GM12878 (cell line): ENCODE results near the gene ARL5A. TPM values are rescaled to one million over a fixed set of nuclear protein-coding genes. Genes with fewer than 3 reads are reported as not detected.

Experiments used
- ATAC-seq: fragments of 200-7000 bp; cut with Tn5 transposase; 3 replicates; pipeline ENCODE4 v1.9.1; 2020; ENCODE audit warnings: mild to moderate bottlenecking, moderate library complexity
- BruUV-seq: library from RNA; stranded (reverse); fragments of 400-500 nt; replicated peaks from 2 replicates; lab custom pipeline; 2021; lab: Mats Ljungman, UMichigan
- CTCF ChIA-PET: fragments of 300-600 bp; sonication (Branson Sonifier 250); formaldehyde crosslinking; extraction: SDS; loops from one replicate; lab custom pipeline; 2021; ENCODE audit warnings: inconsistent platforms; lab: Yijun Ruan, JAX
- POLR2A ChIA-PET: fragments of 350-600 bp; formaldehyde crosslinking; extraction: SDS; loops from one replicate; lab custom pipeline; 2021; ENCODE audit warnings: inconsistent platforms; lab: Charles Lee
- RAD21 ChIA-PET: fragments of 300-600 bp; sonication (Branson Sonifier 250); formaldehyde crosslinking; loops from one replicate; lab custom pipeline; 2023; ENCODE audit warnings: antibody characterized with exemption; ENCODE audit not compliant: unreplicated experiment; lab: Charles Lee
- SMC1A ChIA-PET: fragments of 300-600 bp; sonication (Branson Sonifier 250); formaldehyde crosslinking; loops from one replicate; lab custom pipeline; 2023; ENCODE audit not compliant: unreplicated experiment, uncharacterized antibody; lab: Charles Lee
- DNase-seq: peaks from one replicate; pipeline ENCODE4 v3.0.0-alpha.2; 2011; ENCODE audit warnings: low read depth, low spot score
- FAIRE-seq: peaks from 3 replicates; lab custom pipeline; 2011; peaks lifted over from hg19 to GRCh38; lab: Jason Lieb, UNC
- H2AFZ ChIP-seq: 2 replicates; pipeline ENCODE4 v1.6.0; 2011; ENCODE audit warnings: low read depth, low read length, control low read depth; ENCODE audit not compliant: control insufficient read depth
- H3K27ac ChIP-seq: 2 replicates; pipeline ENCODE4 v1.5.1; 2011; ENCODE audit warnings: control low read depth; ENCODE audit not compliant: control insufficient read depth, insufficient read depth
- H3K27me3 ChIP-seq, 2 experiments: replicated peaks in 1 of 2; 2 replicates each; pipeline versions ENCODE4 v1.6.0 to v1.6.1; 2011; ENCODE audit warnings: low read length in 1 of 2; ENCODE audit not compliant: control insufficient read depth in 2 of 2, insufficient read depth in 2 of 2
- H3K36me3 ChIP-seq, 2 experiments: 2 replicates each; pipeline ENCODE4 v1.5.1; 2011; ENCODE audit warnings: low read length in 1 of 2; ENCODE audit not compliant: control insufficient read depth in 2 of 2, insufficient read depth in 2 of 2
- H3K4me1 ChIP-seq: 2 replicates; pipeline ENCODE4 v1.6.1; 2011; ENCODE audit warnings: mild to moderate bottlenecking, low read length, moderate library complexity, mixed read lengths; ENCODE audit not compliant: control insufficient read depth, insufficient read depth
- H3K4me2 ChIP-seq: 2 replicates; pipeline ENCODE4 v1.6.0; 2011; ENCODE audit warnings: control low read depth; ENCODE audit not compliant: control insufficient read depth, insufficient read depth
- H3K4me3 ChIP-seq: fragments of 200-600 bp; sonication (generic); 2 replicates; pipeline ENCODE4 v1.5.1; 2016
- H3K79me2 ChIP-seq: 2 replicates; pipeline ENCODE4 v1.6.0; 2011; ENCODE audit warnings: low read length; ENCODE audit not compliant: control insufficient read depth, insufficient read depth
- H3K9ac ChIP-seq: 2 replicates; pipeline ENCODE4 v1.8.0; 2011; ENCODE audit warnings: low read length, control low read depth, mixed read lengths; ENCODE audit not compliant: control insufficient read depth, insufficient read depth
- H3K9me3 ChIP-seq: replicated peaks from 3 replicates; pipeline ENCODE4 v1.5.1; 2011; ENCODE audit warnings: mild to moderate bottlenecking, low read length; ENCODE audit not compliant: control insufficient read depth, insufficient read depth
- H4K20me1 ChIP-seq: 2 replicates; pipeline ENCODE4 v1.6.0; 2011; ENCODE audit not compliant: control insufficient read depth, insufficient read depth
- BACH1 ChIP-seq: fragments of 450-650 bp; IDR thresholded peaks from 2 replicates; pipeline ENCODE4 v1.6.1; 2017; ENCODE audit warnings: mild to moderate bottlenecking, borderline replicate concordance
- BHLHE40 ChIP-seq, 2 experiments: fragments of 450-650 bp in 1 of 2; IDR thresholded peaks; 2 replicates each; pipeline ENCODE4 v1.6.1; 2011 to 2017; ENCODE audit warnings: low read depth in 2 of 2, borderline replicate concordance in 1 of 2, improper control_type of control experiment in 1 of 2, low read length in 1 of 2, mild to moderate bottlenecking in 1 of 2
- BMI1 ChIP-seq: fragments of 450-650 bp; IDR thresholded peaks from 2 replicates; pipeline ENCODE4 v1.6.1; 2016; ENCODE audit warnings: mild to moderate bottlenecking, moderate library complexity, borderline replicate concordance
- CBX3 ChIP-seq: fragments of 200-600 bp; sonication (generic); IDR thresholded peaks from 2 replicates; pipeline ENCODE4 v1.6.1; 2016; ENCODE audit warnings: low read depth, borderline replicate concordance
- HDAC2 ChIP-seq: fragments of 200-600 bp; sonication (generic); IDR thresholded peaks from 2 replicates; pipeline ENCODE4 v1.6.1; 2017
- RCOR1 ChIP-seq: conservative IDR thresholded peaks from 2 replicates; pipeline ENCODE4 v1.6.1; 2012; ENCODE audit warnings: low read depth, low read length, improper control_type of control experiment
- SIN3A ChIP-seq: IDR thresholded peaks from 2 replicates; pipeline ENCODE4 v1.6.1; 2012; ENCODE audit warnings: low read depth, low read length, improper control_type of control experiment
- SIX5 ChIP-seq: IDR thresholded peaks from 2 replicates; pipeline ENCODE4 v1.6.1; 2011; ENCODE audit warnings: mild to moderate bottlenecking, low read depth, low read length, moderate library complexity; ENCODE audit not compliant: severe bottlenecking
- SUPT20H ChIP-seq: IDR thresholded peaks from 2 replicates; pipeline ENCODE4 v1.6.1; 2011; ENCODE audit warnings: low read depth, mild to moderate bottlenecking, low read length, moderate library complexity, borderline replicate concordance; ENCODE audit not compliant: control insufficient read depth
- SUZ12 ChIP-seq: fragments of 200-600 bp; sonication (generic); IDR thresholded peaks from one replicate; pipeline ENCODE4 v1.6.1; 2018; ENCODE audit warnings: antibody characterized with exemption, mild to moderate bottlenecking; ENCODE audit not compliant: unreplicated experiment
- WGBS: methylation state at CpG from one replicate; pipeline ENCODE4 v1.1.6; 2016; ENCODE audit warnings: low lambda C conversion rate; ENCODE audit not compliant: insufficient replicate concordance, insufficient coverage; ENCODE audit errors: missing lambda C conversion rate; 5-methylcytosine and 5-hydroxymethylcytosine counted together
- in situ Hi-C: fragments of 300-500 bp; cut with MboI; formaldehyde crosslinking; loops from 9 replicates; pipeline ENCODE4 v1.14.3; 2018; ENCODE audit warnings: mixed read lengths
- intact Hi-C: fragments of 100-400 bp; cut with micrococcal nuclease; formaldehyde crosslinking; loops from one replicate; pipeline ENCODE4 v1.14.2; 2022; ENCODE audit not compliant: unreplicated experiment
- polyA plus RNA-seq, 11 experiments: library from polyadenylated mRNA; depleted of rRNA in 4 of 11; unstranded in 6 of 11; stranded (reverse) in 5 of 11; fragments of >200 nt; fragmentation: Nextera tagmentation in 4 of 11; fragmentation: Illumina TruSeq in 1 of 11; extraction: Ambion mirVana in 4 of 11; extraction: Trizol in 1 of 11; gene quantifications; 1 replicate in 1 of 11; 2 replicates in 10 of 11; pipeline versions ENCODE4 v1.2.1 to v1.2.3, GENCODE V29; 2011 to 2016; ENCODE audit warnings: inconsistent platforms in 2 of 11, missing spikeins in 2 of 11, low read depth in 1 of 11
- total RNA-seq, 4 experiments: library from RNA; depleted of rRNA in 3 of 4; stranded (reverse); fragments of >200 nt in 3 of 4; fragmentation: Illumina TruSeq in 1 of 4; extraction: Trizol in 1 of 4; gene quantifications; 2 replicates each; pipeline versions ENCODE4 v1.2.1 to v1.2.3, GENCODE V29; 2013 to 2021
- TF ChIP-seq, protein P1 (sequence below), 3 experiments: IDR thresholded peaks in 2 of 3; conservative IDR thresholded peaks in 1 of 3; 2 replicates each; pipeline ENCODE4 v1.5.1; 2011; ENCODE audit warnings: low read depth in 3 of 3, low read length in 3 of 3, mild to moderate bottlenecking in 3 of 3, control low read depth in 2 of 3, moderate library complexity in 2 of 3, inconsistent platforms in 1 of 3, mixed read lengths in 1 of 3; ENCODE audit not compliant: control insufficient read depth in 2 of 3, insufficient read depth in 1 of 3; ENCODE audit errors: extremely low read depth in 1 of 3
- TF ChIP-seq, protein P2 (sequence below): fragments of 450-650 bp; IDR thresholded peaks from 2 replicates; pipeline ENCODE4 v1.6.1; 2017; ENCODE audit warnings: borderline replicate concordance

The ARL5A gene
- total and polyA plus RNA-seq, 10 of the 15 experiments (the other 5 are each of a cell fraction or from before 2014, with no cell fraction given) = 9.4 to 52.9 (median 32.0) TPM

DNA sequence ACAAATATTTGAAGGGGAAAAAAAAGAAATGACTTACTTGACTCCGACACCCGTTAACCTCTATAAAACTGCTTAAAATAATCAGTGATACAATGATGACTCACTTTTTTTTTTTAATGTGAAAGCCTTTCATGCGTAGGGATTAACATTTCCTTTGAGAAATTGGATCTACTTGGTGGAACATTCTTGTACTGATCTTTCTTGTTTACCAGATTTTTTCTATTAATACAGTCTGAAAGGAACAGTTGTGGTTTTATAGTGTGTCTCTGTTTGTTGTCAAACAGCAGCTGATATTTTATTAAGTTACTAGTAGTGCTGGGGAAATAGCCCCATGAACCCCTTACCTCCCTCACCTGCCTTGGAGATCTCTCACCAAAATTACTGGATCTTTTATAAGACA, 53.7 kb downstream of the ARL5A start:
- Histone ChIP-seq H3K9ac (no peak overlapping the region), H3K79me2 (no peaks in the 10 kb centered on the region), H3K4me3 (no peak overlapping the region), H3K4me1 (peaks cover 15% of the 10 kb centered on the region), H3K27ac (no peak overlapping the region), H3K27me3 (no peaks in the 10 kb centered on the region), H3K36me3 (0 out of 4 replicates have a peak, but pooled peaks cover 0 to 2% of the 10 kb centered on the region in 2 experiments), H2AFZ (no peak overlapping the region), H3K4me2 (no peak overlapping the region)
- WGBS = 98% methylated on average over 3 of the region's 3 CpGs
- in situ Hi-C loops (no loop called here), intact Hi-C loops (no loop called here)
- no peak for ATAC-seq
- no peak for DNase-seq
- POLR2A ChIA-PET = no interaction called here
- no peak for FAIRE-seq
- TF ChIP-seq SIX5 = no peak
- TF ChIP-seq SUPT20H = no peak
- TF ChIP-seq HDAC2 = no peak
- TF ChIP-seq, all 136 proteins: peak for 0
- RAD21 ChIA-PET = no interaction called here
- no TSS peak for BruUV-seq
- CTCF ChIA-PET = no interaction called here
- no peaks in the 10 kb centered on the region for H4K20me1 ChIP-seq
- SMC1A ChIA-PET = interaction anchor here (1.4 kb wide), 1 partner anchor 52 kb away, joined by 4 read pairs; no protein-coding TSS in a partner anchor
- H3K9me3 ChIP-seq = no peaks in the 10 kb centered on the region

DNA sequence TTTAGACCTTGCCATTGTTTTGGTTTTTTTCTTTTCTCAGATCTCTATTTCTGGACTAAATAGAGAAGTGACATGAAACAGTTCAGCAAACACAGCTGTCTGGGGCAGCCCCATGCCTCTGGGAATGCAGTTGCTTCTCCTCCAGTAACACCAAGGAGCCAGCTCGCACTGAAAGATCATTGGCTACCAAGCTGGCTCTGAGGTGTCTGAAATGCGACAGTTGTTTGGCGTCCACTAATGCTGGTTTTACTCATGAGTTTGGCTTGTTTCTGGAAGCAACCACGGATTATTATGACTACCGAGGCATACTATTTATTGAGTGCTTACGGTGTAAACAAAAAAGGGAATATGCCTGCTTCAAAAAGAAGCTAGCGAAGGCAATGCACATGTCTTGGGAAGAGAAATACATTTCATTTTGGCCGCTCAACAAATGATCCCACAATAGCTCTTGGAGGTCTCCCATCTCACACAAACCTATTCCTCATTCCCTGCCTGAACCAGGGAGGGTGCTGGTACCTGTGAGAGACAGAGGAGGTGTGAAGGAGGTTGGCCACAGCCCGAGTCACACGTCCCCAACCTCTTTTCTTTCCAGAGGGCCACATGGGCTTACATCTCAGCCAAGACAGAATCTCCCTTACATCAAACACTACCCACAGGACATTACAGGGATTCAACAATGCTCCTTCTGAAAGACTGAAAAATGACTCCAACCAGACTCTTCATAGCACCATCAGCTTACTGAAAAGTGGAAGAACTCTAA, 56.4 kb downstream of the ARL5A start:
- ChIA-PET POLR2A (no interaction called here), CTCF (interaction anchor here (0.7 to 2.0 kb wide), 8 partner anchors 10 to 255 kb away, joined by 3 to 6 read pairs (median 4); no protein-coding TSS in a partner anchor), RAD21 (interaction anchor here (1.2 to 1.5 kb wide), 5 partner anchors 12 to 69 kb away, joined by 3 to 6 read pairs (median 4); partner anchors contain the start of gene ARL5A), SMC1A (interaction anchor here (0.7 to 2.0 kb wide), 12 partner anchors 8 to 91 kb away, joined by 3 to 6 read pairs (median 3); no protein-coding TSS in a partner anchor)
- 0 out of 4 replicates have a peak, but pooled peaks cover 0 to 2% of the 10 kb centered on the region in 2 experiments for H3K36me3 ChIP-seq
- peak; percentile 79 for DNase-seq
- no peaks in the 10 kb centered on the region for H3K9me3 ChIP-seq
- H3K9ac ChIP-seq = no peak overlapping the region
- in situ Hi-C loops (no loop called here), intact Hi-C loops (no loop called here)
- H3K27ac ChIP-seq = peak overlapping the region; percentile 73
- H4K20me1 ChIP-seq = no peaks in the 10 kb centered on the region
- H3K4me1 ChIP-seq = peaks cover 17% of the 10 kb centered on the region
- no peaks in the 10 kb centered on the region for H3K27me3 ChIP-seq
- peak overlapping the region; percentile 76 for H3K4me2 ChIP-seq
- peak overlapping the region; percentile 59 for H2AFZ ChIP-seq
- no peak overlapping the region for H3K4me3 ChIP-seq
- WGBS = 31% methylated on average over 10 of the region's 10 CpGs
- FAIRE-seq = peak; percentile 86
- ATAC-seq = peak; percentile 98
- no peaks in the 10 kb centered on the region for H3K79me2 ChIP-seq
- no TSS peak for BruUV-seq
- TF ChIP-seq SIN3A (no peak), BACH1 (no peak), BHLHE40 (IDR thresholded peaks at IDR 0.05; ENCODE audit: borderline replicate concordance in 1 of 2, low read depth in 2 of 2, low read length in 1 of 2) (peak; percentile 41 to 51; a peak in 2 of 4 replicates), RCOR1 (no peak), CBX3 (no peak), SUZ12 (no peak), BMI1 (no peak), SUPT20H (no peak)
- TF ChIP-seq, protein P1, sequence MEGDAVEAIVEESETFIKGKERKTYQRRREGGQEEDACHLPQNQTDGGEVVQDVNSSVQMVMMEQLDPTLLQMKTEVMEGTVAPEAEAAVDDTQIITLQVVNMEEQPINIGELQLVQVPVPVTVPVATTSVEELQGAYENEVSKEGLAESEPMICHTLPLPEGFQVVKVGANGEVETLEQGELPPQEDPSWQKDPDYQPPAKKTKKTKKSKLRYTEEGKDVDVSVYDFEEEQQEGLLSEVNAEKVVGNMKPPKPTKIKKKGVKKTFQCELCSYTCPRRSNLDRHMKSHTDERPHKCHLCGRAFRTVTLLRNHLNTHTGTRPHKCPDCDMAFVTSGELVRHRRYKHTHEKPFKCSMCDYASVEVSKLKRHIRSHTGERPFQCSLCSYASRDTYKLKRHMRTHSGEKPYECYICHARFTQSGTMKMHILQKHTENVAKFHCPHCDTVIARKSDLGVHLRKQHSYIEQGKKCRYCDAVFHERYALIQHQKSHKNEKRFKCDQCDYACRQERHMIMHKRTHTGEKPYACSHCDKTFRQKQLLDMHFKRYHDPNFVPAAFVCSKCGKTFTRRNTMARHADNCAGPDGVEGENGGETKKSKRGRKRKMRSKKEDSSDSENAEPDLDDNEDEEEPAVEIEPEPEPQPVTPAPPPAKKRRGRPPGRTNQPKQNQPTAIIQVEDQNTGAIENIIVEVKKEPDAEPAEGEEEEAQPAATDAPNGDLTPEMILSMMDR (IDR thresholded peaks at IDR 0.05 in 2 of 3, conservative IDR thresholded peaks at IDR 0.05 in 1 of 3; ENCODE audit: control insufficient read depth in 2 of 3, extremely low read depth in 1 of 3, insufficient read depth in 1 of 3, low read depth in 3 of 3, low read length in 3 of 3) = no peak
- TF ChIP-seq, protein P2, sequence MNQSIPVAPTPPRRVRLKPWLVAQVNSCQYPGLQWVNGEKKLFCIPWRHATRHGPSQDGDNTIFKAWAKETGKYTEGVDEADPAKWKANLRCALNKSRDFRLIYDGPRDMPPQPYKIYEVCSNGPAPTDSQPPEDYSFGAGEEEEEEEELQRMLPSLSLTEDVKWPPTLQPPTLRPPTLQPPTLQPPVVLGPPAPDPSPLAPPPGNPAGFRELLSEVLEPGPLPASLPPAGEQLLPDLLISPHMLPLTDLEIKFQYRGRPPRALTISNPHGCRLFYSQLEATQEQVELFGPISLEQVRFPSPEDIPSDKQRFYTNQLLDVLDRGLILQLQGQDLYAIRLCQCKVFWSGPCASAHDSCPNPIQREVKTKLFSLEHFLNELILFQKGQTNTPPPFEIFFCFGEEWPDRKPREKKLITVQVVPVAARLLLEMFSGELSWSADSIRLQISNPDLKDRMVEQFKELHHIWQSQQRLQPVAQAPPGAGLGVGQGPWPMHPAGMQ = no peak
